ENCODE data around the gene PNPLA3.

PNPLA3 gene

DNA sequence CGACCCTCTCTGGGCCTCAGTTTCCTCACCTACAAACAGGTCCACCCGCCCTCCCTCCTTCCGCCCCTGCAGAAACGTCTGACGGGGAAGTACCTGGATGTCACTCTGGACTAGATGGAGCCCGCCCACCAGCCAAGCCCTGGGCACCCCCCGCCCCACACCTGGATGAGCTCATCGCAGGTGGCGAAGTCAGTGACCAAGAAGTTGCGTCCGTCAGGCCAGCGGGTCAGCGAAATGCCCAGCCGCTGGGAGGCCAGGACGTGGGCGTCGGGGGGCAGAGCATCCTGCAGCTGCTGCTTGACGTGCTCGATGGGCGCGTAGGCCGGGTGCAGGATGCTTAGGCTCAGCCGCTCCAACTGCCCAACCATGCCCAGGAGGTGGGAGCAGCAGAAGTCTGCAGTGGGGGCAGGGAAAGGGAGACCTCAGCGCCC is 32.7 kb upstream of the PNPLA3 start:
- H3K4me3 ChIP-seq (ENCODE audit: low read depth, low read length): no peak overlapping the region
- TF ChIP-seq, protein P1, sequence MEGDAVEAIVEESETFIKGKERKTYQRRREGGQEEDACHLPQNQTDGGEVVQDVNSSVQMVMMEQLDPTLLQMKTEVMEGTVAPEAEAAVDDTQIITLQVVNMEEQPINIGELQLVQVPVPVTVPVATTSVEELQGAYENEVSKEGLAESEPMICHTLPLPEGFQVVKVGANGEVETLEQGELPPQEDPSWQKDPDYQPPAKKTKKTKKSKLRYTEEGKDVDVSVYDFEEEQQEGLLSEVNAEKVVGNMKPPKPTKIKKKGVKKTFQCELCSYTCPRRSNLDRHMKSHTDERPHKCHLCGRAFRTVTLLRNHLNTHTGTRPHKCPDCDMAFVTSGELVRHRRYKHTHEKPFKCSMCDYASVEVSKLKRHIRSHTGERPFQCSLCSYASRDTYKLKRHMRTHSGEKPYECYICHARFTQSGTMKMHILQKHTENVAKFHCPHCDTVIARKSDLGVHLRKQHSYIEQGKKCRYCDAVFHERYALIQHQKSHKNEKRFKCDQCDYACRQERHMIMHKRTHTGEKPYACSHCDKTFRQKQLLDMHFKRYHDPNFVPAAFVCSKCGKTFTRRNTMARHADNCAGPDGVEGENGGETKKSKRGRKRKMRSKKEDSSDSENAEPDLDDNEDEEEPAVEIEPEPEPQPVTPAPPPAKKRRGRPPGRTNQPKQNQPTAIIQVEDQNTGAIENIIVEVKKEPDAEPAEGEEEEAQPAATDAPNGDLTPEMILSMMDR (IDR thresholded peaks at IDR 0.05; ENCODE audit: borderline replicate concordance, insufficient read depth, low read depth, low read length): no peak

DNA sequence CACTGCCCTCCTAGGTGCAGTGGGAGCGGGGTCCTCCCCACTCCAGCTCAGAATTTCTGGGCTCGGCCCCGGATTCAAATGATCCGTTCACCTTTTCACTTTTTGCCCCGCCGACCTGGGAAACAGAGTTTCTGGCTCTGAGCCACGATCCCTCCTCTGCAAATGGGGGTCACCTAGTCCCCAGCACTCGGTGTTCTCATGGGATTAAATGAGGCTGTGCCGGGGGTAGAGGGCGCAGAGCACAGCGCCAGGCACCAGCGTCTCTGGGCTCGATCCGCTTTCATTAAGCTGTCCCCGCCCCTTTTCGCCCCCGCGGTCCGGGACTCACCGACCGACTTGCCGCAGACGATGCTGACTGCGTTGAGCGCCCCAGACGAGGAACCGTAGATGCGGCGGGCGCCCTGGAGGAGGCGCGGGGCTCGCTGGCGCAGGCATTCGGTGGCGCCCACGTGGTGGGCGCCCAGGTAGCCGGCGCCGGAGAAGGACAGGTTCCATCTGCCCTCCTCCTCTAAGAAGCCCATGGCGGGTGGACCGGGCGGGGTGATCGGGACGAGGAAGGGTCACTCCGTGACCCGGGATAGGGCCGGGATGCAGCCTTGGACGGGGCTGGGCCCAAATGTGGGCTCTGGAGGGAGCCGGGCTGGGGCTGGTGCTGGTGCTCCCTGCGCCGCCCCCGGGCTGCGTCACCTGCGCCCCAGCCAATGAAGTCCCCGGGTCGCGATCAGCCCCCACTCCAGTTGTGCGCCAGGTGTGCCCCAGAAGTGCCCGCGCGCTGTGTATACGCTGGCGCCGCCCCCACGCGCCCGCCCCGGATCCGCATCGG is 32.0 kb upstream of the PNPLA3 start, which contains the start of gene PNPLA5:
PNPLA5 (minus strand) TSS at position 654 of the 823 bp plus-strand sequence; CDS start at position 521, 133 bp downstream.
- no peak within 1 kb of the TSS for H3K4me3 ChIP-seq (ENCODE audit: low read depth, low read length)
- TF ChIP-seq, protein P1 (IDR thresholded peaks at IDR 0.05; ENCODE audit: borderline replicate concordance, insufficient read depth, low read depth, low read length): no peak

DNA sequence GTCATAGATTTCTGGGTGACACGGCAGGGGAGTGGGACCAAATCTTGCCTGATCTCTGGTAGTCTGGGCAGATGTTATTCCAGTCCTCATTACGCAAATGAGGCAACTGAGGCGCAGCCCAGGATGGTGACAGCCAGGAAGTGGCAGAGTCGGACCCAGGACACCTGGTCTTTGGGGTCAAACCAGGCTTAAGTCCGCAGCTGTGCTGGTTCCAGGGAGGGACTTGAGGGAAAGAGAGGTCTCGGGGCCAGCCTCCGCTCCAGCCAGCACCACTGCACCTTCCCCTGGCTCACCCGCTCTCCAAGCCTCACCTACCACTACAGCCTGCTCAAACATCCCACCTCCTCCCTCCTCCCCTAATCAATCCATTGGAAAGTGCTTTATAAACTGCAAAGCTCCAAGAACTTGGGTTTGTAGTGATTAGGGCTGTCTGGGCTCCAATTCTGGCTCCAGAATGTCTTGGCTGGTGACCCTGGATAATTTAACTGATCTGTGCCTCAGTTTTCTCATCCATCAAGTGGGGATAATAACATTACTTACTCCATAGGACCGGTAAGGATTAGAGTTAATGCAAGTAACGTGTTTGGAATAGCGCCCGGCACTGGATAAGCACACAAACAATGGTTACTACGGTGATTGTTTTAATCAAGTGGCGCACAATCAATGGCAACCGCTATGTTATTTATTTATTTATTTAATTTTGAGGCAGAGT is 31.3 kb upstream of the PNPLA3 start:
- TF ChIP-seq, protein P1 (IDR thresholded peaks at IDR 0.05; ENCODE audit: borderline replicate concordance, insufficient read depth, low read depth, low read length): no peak

DNA sequence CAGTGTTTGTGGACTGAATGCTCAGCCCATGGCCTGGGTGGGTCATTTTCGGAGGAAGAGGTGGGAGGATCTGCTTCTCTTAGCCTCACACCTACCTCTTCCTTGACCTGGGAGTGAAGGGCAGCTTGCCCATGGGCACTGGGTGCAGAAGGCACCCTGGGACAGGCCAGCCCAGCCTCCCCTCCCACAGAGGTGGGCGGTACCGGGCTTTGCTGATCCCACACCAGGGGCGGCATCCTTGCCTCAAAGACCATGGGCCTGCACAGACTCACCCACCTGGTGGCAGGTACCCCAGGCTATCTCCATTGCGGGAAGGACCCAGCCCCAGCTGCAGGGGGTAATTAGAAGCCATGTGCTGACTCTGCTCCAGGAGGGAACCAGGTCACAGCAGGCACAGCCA is 30.3 kb upstream of the PNPLA3 start:
- no peak overlapping the region for H3K4me3 ChIP-seq (ENCODE audit: low read depth, low read length)
- TF ChIP-seq, protein P1 (IDR thresholded peaks at IDR 0.05; ENCODE audit: borderline replicate concordance, insufficient read depth, low read depth, low read length): no peak

More for the DNA sequence above, 31.3 kb upstream of the PNPLA3 start:
- H3K4me3 ChIP-seq (ENCODE audit: low read depth, low read length): no peak overlapping the region

DNA sequence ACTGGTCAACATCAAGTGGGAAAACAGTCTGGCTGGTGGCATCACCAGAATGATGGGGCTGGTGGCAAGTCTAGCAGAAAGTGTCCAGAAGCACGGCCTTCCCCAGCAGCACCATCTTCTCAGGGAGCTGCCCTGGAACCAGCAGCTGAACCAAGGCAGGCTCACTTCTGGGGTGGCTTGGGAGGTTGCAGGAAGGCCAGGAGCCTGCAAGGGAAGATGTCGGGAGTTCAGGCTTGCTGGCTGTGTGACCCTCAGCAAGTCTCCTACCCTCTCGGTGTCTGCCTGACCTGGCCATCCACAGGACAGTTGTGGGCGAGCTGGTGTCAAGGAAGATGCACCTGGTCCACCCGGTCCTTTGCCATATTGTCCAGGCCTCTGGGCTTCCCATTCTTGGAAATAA is 29.5 kb upstream of the PNPLA3 start:
- no peak overlapping the region for H3K4me3 ChIP-seq (ENCODE audit: low read depth, low read length)
- TF ChIP-seq, protein P1 (IDR thresholded peaks at IDR 0.05; ENCODE audit: borderline replicate concordance, insufficient read depth, low read depth, low read length): no peak

DNA sequence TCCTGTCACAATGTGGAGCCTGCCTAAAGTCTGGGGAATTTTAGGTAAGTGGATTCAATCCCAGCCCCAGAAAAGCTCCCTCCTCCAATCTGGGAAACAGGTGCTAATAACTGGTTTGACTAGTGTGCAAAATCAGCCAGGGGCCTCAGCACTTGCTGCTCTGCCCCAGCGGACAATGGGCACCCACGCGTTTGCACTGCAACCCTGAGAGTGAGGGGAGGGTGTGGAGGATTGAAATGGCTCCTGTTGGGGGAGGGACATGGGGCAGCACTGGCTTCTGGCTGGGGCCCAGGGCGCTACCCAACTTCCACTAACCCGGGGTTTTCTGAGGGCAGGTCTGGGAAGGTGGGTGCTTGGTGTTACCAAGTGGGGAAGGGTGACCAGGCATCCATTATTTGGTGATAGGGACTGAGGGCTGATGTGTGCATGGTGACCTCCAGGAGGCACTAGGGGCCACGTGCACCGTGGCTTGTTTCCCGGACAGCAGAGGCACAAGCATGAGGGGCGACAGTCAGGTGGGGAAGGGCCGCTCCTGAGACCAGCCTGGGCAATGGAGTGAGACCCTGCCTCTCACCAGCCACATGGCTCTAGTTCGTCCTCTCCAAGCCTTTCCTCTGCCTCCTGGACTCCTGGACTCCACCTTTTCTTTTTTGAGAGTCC is 27.5 kb upstream of the PNPLA3 start:
- TF ChIP-seq, protein P1 (IDR thresholded peaks at IDR 0.05; ENCODE audit: borderline replicate concordance, insufficient read depth, low read depth, low read length): no peak
- no peak overlapping the region for H3K4me3 ChIP-seq (ENCODE audit: low read depth, low read length)
